ENCODE data around the gene SLC24A5. TPM values are rescaled to one million over a fixed set of nuclear protein-coding genes. Genes with fewer than 3 reads are reported as not detected.

The SLC24A5 gene
- total RNA-seq = not detected in 2 replicates

DNA sequence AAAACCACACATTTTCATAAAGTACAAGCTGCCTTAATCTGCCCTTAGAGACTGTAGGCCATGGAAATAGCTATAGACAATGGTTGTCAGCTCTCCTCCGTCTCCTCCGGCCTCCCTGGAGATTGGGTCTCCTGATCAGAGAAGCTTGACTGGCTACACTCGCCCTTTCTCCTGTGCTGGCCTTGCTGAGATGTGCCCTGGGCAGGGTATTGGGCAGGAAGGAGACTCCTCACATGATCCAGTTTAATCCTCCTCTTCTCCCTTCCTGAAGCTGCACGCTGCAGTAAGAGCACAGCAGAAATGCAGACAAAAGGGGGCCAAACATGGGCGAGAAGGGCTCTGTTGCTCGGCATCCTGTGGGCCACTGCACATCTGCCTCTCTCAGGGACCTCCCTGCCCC, at the start of gene SLC24A5:
TSS of gene SLC24A5 (plus strand) at position 246 of the 400 bp plus-strand sequence. CDS start at position 301, 55 bp downstream.
- no peaks in the 10 kb centered on the region for H3K27me3 ChIP-seq (ENCODE audit: control insufficient read depth, insufficient read depth, low read length)
- FAIRE-seq (no peak), DNase-seq (ENCODE audit: low read depth) (no peak)
- TF ChIP-seq, protein P1, sequence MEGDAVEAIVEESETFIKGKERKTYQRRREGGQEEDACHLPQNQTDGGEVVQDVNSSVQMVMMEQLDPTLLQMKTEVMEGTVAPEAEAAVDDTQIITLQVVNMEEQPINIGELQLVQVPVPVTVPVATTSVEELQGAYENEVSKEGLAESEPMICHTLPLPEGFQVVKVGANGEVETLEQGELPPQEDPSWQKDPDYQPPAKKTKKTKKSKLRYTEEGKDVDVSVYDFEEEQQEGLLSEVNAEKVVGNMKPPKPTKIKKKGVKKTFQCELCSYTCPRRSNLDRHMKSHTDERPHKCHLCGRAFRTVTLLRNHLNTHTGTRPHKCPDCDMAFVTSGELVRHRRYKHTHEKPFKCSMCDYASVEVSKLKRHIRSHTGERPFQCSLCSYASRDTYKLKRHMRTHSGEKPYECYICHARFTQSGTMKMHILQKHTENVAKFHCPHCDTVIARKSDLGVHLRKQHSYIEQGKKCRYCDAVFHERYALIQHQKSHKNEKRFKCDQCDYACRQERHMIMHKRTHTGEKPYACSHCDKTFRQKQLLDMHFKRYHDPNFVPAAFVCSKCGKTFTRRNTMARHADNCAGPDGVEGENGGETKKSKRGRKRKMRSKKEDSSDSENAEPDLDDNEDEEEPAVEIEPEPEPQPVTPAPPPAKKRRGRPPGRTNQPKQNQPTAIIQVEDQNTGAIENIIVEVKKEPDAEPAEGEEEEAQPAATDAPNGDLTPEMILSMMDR (IDR thresholded peaks at IDR 0.05; ENCODE audit: insufficient read depth, low read length, severe bottlenecking) = no peak
- H3K36me3 ChIP-seq (ENCODE audit: control insufficient read depth, insufficient read depth, low read length) = no peaks in the 10 kb centered on the region
- no peak within 1 kb of the TSS for H3K4me3 ChIP-seq (ENCODE audit: low read depth, low read length)

DNA sequence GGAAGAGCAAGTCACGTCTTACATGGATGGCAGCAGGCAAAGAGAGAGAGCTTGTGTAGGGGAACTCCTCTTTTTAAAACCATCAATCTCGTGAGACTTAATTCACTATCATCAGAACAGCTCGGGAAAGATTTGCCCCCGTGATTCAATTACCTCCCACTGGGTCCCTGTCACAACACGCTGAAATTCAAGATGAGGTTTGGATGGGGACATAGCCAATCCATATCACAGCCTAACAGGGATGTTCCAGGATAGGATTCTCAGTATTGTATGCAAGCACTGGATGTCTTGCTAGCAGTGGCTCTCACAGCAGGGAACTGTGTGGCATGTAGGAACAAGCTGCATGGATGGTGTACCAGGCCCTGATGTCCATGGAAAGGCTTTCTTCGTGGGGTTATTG, 47.8 kb upstream of the SLC24A5 start:
- no peaks in the 10 kb centered on the region for H3K36me3 ChIP-seq (ENCODE audit: control insufficient read depth, insufficient read depth, low read length)
- DNase-seq (ENCODE audit: low read depth) (no peak), FAIRE-seq (no peak)
- no peak overlapping the region for H3K4me3 ChIP-seq (ENCODE audit: low read depth, low read length)
- no peaks in the 10 kb centered on the region for H3K27me3 ChIP-seq (ENCODE audit: control insufficient read depth, insufficient read depth, low read length)
- TF ChIP-seq, protein P1 (IDR thresholded peaks at IDR 0.05; ENCODE audit: insufficient read depth, low read length, severe bottlenecking) = no peak

DNA sequence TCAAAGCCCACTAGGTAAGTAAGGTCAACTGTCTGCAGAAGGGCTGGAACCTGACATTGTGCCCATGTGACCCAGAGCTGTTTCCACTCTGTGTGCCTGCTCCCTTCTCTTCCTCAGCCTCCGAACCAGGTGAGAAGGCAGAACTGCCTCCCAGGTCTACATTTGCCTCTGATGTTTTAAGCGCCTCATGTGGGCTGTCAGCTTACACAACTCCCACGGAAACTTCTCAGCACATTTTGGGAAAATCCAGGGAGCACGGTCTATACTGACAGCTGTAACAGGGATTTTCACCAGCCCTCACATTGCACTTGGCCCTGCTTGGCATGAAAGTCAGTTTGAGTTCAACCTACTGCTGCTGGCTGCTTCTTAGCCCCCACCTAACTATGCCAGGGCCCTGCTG, 46.9 kb upstream of the SLC24A5 start:
- no peak overlapping the region for H3K4me3 ChIP-seq (ENCODE audit: low read depth, low read length)
- H3K36me3 ChIP-seq (ENCODE audit: control insufficient read depth, insufficient read depth, low read length) = no peaks in the 10 kb centered on the region
- DNase-seq (ENCODE audit: low read depth) (no peak), FAIRE-seq (no peak)
- H3K27me3 ChIP-seq (ENCODE audit: control insufficient read depth, insufficient read depth, low read length) = no peaks in the 10 kb centered on the region
- TF ChIP-seq, protein P1 (IDR thresholded peaks at IDR 0.05; ENCODE audit: insufficient read depth, low read length, severe bottlenecking) = no peak

DNA sequence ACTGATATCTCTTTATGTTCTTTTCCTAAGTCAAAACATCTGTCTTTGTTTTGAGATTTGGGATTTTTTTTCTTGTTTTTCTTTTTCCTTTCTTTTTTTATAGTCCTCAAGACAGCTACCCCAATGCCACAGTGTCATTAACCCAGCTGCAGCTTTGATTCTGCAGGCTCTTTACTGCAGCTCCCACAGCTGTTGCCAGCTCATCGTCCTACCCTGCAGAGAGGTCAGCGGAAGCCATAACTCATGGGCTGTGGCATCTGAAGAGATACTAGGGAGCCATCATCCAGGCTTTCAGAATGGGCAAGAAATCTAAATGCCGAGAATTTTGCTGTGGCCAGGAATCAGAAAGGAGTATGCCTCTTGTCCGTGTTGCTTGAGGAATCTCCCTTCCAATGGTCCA, 44.3 kb upstream of the SLC24A5 start:
- TF ChIP-seq, protein P1 (IDR thresholded peaks at IDR 0.05; ENCODE audit: insufficient read depth, low read length, severe bottlenecking) = no peak
- no peak for FAIRE-seq
- H3K4me3 ChIP-seq (ENCODE audit: low read depth, low read length) = no peak overlapping the region

DNA sequence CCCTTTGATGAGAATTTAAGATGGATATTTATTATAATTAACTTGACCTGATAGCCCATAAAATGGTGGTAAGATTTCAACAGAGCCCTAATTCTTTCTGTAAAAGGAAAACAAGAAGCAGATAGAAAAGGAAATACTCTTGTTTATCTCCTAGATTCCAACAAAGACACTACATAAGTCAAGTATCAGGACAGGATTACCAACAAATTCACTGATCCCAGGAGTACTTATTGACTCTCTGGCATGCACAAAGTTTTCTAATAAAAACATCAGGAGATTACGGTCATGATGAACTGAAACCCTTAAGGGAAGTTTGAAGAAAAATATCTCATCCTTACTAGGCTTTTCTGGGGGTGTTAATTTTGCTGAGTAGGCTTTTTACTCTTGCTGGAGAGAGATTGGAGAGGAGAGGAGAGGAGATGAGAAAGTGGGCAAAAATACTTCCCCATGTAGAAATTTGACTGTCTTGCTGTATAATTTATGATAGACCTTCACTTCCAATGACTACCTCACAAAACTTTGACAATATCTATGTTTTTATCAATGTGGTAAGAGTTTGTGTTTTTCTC, 43.1 kb upstream of the SLC24A5 start:
- TF ChIP-seq, protein P1 (IDR thresholded peaks at IDR 0.05; ENCODE audit: insufficient read depth, low read length, severe bottlenecking) = no peak
- Histone ChIP-seq H3K36me3 (ENCODE audit: control insufficient read depth, insufficient read depth, low read length) (no peaks in the 10 kb centered on the region), H3K27me3 (ENCODE audit: control insufficient read depth, insufficient read depth, low read length) (no peaks in the 10 kb centered on the region), H3K4me3 (ENCODE audit: low read depth, low read length) (no peak overlapping the region)
- FAIRE-seq = no peak
- no peak for DNase-seq (ENCODE audit: low read depth)

More for the DNA sequence above, 44.3 kb upstream of the SLC24A5 start:
- Histone ChIP-seq H3K27me3 (ENCODE audit: control insufficient read depth, insufficient read depth, low read length) (no peaks in the 10 kb centered on the region), H3K36me3 (ENCODE audit: control insufficient read depth, insufficient read depth, low read length) (no peaks in the 10 kb centered on the region)
- DNase-seq (ENCODE audit: low read depth) = no peak
